ENCODE data around the gene ACSM6.
"Not testable (repeated sequence)": the region's sequence is repeated elsewhere in the genome, so short reads cannot be mapped to it uniquely, and the experiment has no call there.

ACSM6 gene

GRCh38 chr10:95217476-95217875 lies 23.4 kb downstream of the ACSM6 start:
- no peak for DNase-seq

DNA sequence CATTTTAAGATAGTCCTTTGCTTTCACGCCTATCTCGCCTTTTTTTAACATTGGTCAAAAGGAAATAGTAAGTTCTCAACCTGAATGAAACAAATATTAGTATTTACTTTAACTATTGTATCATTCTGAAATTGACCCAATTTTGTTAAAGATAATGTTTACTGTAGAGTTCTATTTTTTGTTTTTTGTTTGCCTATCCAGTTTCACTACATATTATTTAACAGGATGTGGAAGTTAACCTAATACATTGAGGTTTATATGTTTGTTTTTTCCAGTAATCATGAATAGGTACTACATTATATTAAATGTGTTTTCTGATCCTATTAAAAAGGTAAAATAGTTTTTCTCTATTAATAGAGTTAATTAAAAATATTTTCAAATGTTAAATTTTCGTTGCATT lies 26.5 kb downstream of the ACSM6 start:
- DNase-seq = no peak

DNA sequence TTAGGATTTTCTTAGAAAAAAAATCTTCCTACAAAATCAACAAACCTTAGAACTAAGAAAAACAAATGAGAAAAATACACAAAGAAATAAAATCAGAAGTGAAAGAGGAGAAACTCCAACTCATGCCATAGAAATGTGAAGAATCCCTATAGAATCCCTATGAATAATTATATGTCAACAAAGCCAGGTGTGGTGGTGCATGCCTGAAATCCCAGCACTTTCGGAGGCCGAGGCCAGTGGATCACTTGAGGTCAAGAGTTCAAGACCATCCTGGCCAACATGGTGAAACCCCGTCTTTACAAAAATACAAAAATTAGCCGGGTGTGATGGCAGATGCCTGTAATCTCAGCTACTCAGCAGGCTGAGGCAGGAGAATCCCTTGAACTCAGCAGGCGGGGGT lies 27.1 kb downstream of the ACSM6 start:
- no peak for DNase-seq

- no peak for DNase-seq
Measured at GRCh38 chr10:95225136-95225535, 31.1 kb downstream of the ACSM6 start.

DNA sequence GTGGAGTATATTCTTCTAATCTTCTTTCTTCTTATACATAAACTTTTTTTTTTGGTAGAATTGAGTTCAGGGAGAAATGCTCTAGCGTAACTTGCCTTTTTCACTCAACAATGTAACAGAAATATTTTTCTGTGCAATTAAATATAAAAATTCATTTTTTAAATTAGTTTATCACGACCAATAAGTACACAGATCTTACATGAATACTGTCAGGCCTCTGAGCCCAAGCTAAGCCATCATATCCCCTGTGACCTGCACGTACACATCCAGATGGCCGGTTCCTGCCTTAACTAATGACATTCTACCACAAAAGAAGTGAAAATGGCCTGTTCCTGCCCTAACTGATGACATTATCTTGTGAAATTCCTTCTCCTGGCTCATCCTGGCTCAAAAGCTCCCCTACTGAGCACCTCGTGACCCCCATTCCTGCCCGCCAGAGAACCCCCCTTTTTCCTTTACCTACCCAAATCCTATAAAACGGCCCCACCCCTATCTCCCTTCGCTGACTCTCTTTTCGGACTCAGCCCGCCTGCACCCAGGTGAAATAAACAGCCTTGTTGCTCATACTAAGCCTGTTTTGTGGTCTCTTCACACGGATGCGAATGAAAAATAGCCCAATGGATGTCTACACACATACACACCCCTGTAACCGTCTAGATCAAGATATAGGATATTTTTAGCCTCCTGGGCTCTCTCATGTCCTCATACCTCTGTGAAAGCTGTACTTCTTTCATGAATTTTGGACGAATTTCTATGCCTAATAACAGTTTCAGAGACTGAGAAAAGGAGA lies 35.1 kb downstream of the ACSM6 start:
- not testable (repeated sequence) for DNase-seq

- DNase-seq = no peak
Measured at GRCh38 chr10:95229724-95230627, 35.9 kb downstream of the ACSM6 start.

DNA sequence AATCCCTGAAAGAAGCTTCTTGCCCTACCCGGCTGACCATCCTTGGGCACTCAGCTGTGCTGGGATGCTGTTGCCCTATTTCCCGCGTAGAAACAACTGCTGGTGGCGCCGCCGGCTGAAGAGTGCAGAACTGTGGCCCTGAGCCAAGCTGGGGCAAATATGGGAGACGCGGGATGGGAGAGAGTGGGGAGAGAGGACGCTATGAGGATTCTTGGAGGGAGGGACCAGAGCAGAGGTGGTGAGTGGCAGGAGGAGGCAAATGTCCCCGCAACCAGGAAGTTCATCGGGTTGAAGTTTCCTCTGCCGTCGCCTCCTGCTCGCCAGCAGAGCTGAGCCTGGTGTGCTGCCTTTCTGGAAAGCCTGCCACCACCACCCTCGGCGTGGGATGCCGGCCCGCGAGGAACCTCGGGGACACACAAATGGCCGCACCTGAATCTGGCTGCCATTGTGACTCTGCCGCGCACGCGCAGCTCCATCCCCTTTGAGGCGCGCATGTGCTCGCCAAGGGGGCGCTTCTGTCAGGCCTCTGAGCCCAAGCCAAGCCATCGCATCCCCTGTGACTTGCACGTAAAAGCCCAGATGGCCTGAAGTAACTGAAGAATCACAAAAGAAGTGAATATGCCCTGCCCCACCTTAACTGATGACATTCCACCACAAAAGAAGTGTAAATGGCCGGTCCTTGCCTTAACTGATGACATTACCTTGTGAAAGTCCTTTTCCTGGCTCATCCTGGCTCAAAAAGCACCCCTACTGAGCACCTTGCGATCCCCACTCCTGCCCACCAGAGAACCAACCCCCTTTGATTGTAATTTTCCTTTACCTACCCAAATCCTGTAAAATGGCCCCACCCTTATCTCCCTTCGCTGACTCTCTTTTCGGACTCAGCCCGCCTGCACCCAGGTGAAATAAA lies 36.9 kb downstream of the ACSM6 start:
- peak; percentile 34 for DNase-seq

- DNase-seq = no peak
Measured at GRCh38 chr10:95233377-95234034, 39.5 kb downstream of the ACSM6 start.

DNA sequence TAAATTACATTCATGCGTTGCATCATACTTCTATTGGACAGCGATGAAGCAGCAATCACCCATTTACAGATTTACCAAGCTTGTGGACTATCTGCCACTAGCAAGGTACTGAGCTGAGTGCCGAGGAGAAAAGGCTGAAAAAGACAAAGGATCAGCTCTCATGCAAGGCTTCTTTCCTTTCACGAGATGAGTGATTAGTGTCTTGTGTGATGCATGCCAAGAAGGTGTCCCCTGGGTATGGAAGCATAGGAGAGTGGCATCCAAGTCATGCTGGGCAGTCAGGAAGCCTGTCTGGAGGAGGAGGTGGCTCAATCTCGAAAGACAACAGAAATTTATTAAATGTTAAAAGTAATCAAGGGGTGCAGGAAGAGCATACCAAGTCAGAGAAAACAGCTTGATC lies 40.9 kb downstream of the ACSM6 start:
- DNase-seq = no peak

DNA sequence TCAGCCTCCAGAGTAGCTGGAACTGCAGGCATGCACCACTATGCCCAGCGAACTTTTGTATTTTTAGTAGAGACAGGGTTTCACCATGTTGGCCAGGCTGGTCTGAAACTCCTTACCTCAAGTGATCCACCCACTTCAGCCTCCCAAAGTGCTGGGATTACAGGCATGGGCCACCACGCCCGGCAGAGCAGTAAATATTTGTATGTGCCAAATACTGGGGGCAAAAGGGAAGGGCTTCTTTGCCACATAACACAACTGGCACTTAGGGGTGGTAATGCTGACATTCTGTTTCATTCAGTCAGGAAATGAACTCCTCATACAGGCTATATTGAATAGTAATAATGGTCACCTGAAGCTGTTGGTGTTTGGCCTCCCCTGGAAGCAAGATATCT lies 41.6 kb downstream of the ACSM6 start:
- DNase-seq = no peak

GRCh38 chr10:95236068-95236903 lies 42.2 kb downstream of the ACSM6 start:
- DNase-seq = no peak

GRCh38 chr10:95237376-95238170 lies 43.5 kb downstream of the ACSM6 start:
- no peak for DNase-seq

DNA sequence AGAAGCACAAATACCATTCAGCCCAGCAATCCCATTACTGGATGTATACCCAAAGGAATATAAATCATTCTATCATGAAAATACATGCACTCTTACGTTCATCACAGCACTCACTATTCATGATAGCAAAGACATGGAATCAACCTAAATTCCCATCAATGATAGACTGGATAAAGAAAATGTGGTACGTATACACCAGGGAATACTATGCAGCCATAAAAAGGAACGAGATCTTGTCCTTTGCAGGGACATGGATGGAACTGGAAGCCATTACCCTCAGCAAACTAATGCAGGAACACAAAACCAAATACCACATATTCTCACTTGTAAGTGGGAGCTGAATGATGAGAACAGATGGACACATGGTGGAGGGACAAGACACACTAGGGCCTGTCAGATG lies 46.1 kb downstream of the ACSM6 start:
- DNase-seq = not testable (repeated sequence)

- DNase-seq = no peak
Measured at GRCh38 chr10:95240811-95241210, 46.8 kb downstream of the ACSM6 start.

DNA sequence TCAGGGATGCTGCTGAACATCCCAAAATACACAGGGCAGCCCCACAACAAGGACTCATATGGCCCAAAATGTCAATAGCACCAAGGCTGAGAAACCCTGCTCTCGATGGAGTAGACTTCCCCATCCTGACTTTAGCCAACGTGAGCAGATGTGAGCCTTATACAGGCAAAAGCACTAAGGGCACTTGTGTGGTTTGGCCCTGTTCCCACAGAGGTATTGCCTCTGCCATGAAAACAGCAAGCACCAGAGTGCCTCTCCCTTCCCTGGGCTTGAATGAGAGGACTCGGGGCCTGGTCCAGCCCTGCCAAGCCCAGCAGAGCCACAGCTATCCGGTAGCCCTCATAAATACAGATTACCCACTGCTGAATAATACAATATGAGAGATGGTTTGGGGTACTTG lies 47.5 kb downstream of the ACSM6 start:
- no peak for DNase-seq

- DNase-seq = no peak
Measured at GRCh38 chr10:95242581-95243317, 48.7 kb downstream of the ACSM6 start.

- DNase-seq = no peak
Measured at GRCh38 chr10:95243318-95243617, 49.2 kb downstream of the ACSM6 start.

- no peak for DNase-seq
Measured at GRCh38 chr10:95244152-95244551, 50.1 kb downstream of the ACSM6 start.

- DNase-seq = no peak
Measured at GRCh38 chr10:95245425-95246055, 51.5 kb downstream of the ACSM6 start.

All from CD4-positive, alpha-beta T cell treated with Interleukin-17A for 1 hour (primary cell).